Osteocyte (in vitro differentiated cells): ENCODE data around the gene ANKRD16. TPM values are rescaled to one million over a fixed set of nuclear protein-coding genes. Genes with fewer than 3 reads are reported as not detected.
A peak's percentile ranks its signal among the peaks of the same experiment; 100 is the strongest.
"Not testable (repeated sequence)": the region's sequence is repeated elsewhere in the genome, so short reads cannot be mapped to it uniquely, and the experiment has no call there.

Experiments
- DNase-seq: peaks from one replicate; pipeline ENCODE4 v3.0.0; 2021; ENCODE audit warnings: mixed read lengths; ENCODE audit not compliant: unreplicated experiment; ENCODE audit errors: extremely low spot score
- H3K27ac Mint-ChIP-seq: one replicate; pipeline ENCODE4 v1.8.0; 2021; ENCODE audit warnings: mild to moderate bottlenecking, mixed read lengths; ENCODE audit not compliant: unreplicated experiment
- H3K27me3 Mint-ChIP-seq: one replicate; pipeline ENCODE4 v1.8.0; 2021; ENCODE audit warnings: mixed read lengths; ENCODE audit not compliant: unreplicated experiment
- H3K36me3 Mint-ChIP-seq: one replicate; pipeline ENCODE4 v1.8.0; 2021; ENCODE audit warnings: mixed read lengths; ENCODE audit not compliant: unreplicated experiment
- H3K4me1 Mint-ChIP-seq: one replicate; pipeline ENCODE4 v1.8.0; 2021; ENCODE audit warnings: mixed read lengths; ENCODE audit not compliant: unreplicated experiment
- H3K4me3 Mint-ChIP-seq: one replicate; pipeline ENCODE4 v1.8.0; 2021; ENCODE audit warnings: mild to moderate bottlenecking, moderate library complexity, mixed read lengths; ENCODE audit not compliant: unreplicated experiment
- H3K9me3 Mint-ChIP-seq: one replicate; pipeline ENCODE4 v1.8.0; 2021; ENCODE audit warnings: mixed read lengths; ENCODE audit not compliant: unreplicated experiment
- total RNA-seq: library from RNA; stranded (reverse); gene quantifications from 2 replicates; pipeline ENCODE4 v1.2.1, GENCODE V29; 2021
- TF ChIP-seq, protein P1 (sequence below): fragments of 200-600 bp; sonication (generic); IDR thresholded peaks from 2 replicates; pipeline ENCODE4 v1.5.0; 2021; ENCODE audit warnings: antibody characterized with exemption, mild to moderate bottlenecking, moderate library complexity

ANKRD16 gene
- total RNA-seq, 1 donor from 2014 or later: 8.8 TPM

- TF ChIP-seq, protein P1, sequence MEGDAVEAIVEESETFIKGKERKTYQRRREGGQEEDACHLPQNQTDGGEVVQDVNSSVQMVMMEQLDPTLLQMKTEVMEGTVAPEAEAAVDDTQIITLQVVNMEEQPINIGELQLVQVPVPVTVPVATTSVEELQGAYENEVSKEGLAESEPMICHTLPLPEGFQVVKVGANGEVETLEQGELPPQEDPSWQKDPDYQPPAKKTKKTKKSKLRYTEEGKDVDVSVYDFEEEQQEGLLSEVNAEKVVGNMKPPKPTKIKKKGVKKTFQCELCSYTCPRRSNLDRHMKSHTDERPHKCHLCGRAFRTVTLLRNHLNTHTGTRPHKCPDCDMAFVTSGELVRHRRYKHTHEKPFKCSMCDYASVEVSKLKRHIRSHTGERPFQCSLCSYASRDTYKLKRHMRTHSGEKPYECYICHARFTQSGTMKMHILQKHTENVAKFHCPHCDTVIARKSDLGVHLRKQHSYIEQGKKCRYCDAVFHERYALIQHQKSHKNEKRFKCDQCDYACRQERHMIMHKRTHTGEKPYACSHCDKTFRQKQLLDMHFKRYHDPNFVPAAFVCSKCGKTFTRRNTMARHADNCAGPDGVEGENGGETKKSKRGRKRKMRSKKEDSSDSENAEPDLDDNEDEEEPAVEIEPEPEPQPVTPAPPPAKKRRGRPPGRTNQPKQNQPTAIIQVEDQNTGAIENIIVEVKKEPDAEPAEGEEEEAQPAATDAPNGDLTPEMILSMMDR: peak; percentile 77
- H3K27ac Mint-ChIP-seq: peak overlapping the region; percentile 21
Measured at GRCh38 chr10:5873515-5873995, 16.1 kb downstream of the ANKRD16 start.

GRCh38 chr10:5871596-5871995 is 18.1 kb downstream of the ANKRD16 start:
- Mint-ChIP-seq H3K27me3 (no peaks in the 10 kb centered on the region), H3K9me3 (peaks cover 7% of the 10 kb centered on the region), H3K4me3 (no peak overlapping the region), H3K27ac (no peak overlapping the region), H3K36me3 (peaks cover 8% of the 10 kb centered on the region), H3K4me1 (peaks cover 18% of the 10 kb centered on the region)
- peak; percentile 32 for DNase-seq
- TF ChIP-seq, protein P1: no peak

More at GRCh38 chr10:5873515-5873995, 16.1 kb downstream of the ANKRD16 start:
- H3K4me3 Mint-ChIP-seq: no peak overlapping the region
- DNase-seq: peak; percentile 89
- no peaks in the 10 kb centered on the region for H3K27me3 Mint-ChIP-seq
- peaks cover 2% of the 10 kb centered on the region for H3K9me3 Mint-ChIP-seq
- H3K4me1 Mint-ChIP-seq: peaks cover 25% of the 10 kb centered on the region
- H3K36me3 Mint-ChIP-seq: peaks cover 16% of the 10 kb centered on the region

DNA sequence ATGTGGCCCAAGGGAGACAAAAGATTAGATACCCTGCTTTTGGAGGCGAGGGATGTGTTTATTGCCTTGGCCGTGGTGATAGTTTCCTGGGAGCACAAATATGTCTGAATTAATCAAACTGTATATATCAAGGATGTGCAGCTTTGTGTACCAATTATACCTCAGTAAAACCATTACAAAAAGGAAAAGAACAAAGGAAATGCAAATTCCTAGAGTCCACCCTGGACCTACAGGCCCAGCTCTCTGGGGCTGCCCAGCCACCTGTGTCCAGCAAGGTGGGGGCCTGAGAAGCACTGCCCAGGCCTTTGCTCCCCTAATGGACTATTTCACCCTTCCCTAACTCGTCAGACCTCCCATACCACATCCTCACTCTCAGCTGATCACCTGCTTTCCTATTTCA is 20.5 kb downstream of the ANKRD16 start:
- H3K27ac Mint-ChIP-seq: no peak overlapping the region
- no peaks in the 10 kb centered on the region for H3K27me3 Mint-ChIP-seq
- peaks cover 7% of the 10 kb centered on the region for H3K9me3 Mint-ChIP-seq
- H3K4me3 Mint-ChIP-seq: no peak overlapping the region
- TF ChIP-seq, protein P1: no peak
- peaks cover 5% of the 10 kb centered on the region for H3K36me3 Mint-ChIP-seq
- DNase-seq: peak; percentile 36
- peaks cover 6% of the 10 kb centered on the region for H3K4me1 Mint-ChIP-seq

GRCh38 chr10:5868383-5868782 is 21.3 kb downstream of the ANKRD16 start:
- H3K4me3 Mint-ChIP-seq, H3K9me3 Mint-ChIP-seq, H3K27ac Mint-ChIP-seq, H3K4me1 Mint-ChIP-seq, H3K36me3 Mint-ChIP-seq, H3K27me3 Mint-ChIP-seq: not testable (repeated sequence)
- peak; percentile 46 for DNase-seq

DNA sequence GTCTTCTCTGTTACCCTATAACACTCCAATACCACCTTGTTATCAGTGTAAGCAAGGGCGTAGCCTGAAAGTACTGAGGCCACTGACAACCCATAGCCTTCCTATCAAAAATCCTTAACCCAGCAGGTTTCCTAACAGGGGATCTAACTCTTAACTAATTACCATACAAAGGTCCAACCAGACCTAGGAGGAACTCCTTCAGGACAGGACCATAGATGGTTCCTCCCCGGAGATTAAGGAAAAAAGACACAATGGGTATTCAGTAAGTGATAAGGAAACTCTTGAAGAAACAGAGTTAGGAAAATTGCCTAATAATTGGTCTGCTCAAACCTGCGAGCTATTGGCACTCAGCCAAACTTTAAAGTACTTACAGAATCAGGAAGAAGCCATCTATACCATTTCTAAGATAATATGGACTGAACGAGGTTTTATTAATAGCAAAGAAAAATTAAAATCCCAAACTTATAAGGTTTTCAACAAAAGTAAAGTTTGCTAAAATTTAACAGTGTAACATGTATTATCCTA is 22.5 kb downstream of the ANKRD16 start:
- H3K27ac Mint-ChIP-seq, DNase-seq, H3K9me3 Mint-ChIP-seq, H3K4me3 Mint-ChIP-seq, H3K4me1 Mint-ChIP-seq, H3K27me3 Mint-ChIP-seq, H3K36me3 Mint-ChIP-seq: not testable (repeated sequence)

- H3K27ac Mint-ChIP-seq, H3K27me3 Mint-ChIP-seq, H3K9me3 Mint-ChIP-seq, DNase-seq, H3K4me1 Mint-ChIP-seq, H3K36me3 Mint-ChIP-seq, H3K4me3 Mint-ChIP-seq: not testable (repeated sequence)
Measured at GRCh38 chr10:5866451-5867081, 23.1 kb downstream of the ANKRD16 start.

DNA sequence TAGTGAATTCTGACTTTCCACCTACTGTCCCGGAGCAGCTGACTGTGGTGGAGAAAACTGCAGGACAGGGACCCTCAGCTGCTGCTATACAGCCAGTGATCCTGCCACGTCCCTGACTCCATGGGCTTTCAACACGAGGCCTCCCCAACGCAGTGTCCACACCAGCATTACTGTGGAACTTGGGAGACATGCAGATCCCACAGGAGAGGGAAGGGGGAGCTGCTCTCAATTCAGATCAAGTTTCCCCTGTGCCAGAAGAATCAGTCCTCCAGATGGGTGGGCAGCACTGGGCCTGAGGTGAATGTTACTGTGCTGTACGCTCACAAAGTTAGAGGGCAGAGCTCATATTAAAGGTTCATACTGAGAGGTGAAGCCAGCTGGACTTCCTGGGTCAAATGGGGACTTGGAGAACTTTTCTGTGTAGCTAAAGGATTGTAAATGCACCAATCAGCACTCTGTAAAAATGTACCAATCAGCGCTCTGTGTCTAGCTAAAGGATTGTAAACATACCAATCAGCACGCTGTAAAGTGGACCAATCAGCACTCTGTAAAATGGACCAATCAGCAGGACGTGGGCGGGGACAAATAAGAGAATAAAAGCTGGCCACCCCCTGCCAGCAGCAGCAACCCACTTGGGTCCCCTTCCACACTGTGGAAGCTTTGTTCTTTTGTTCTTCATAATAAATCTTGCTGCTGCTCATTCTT is 26.6 kb downstream of the ANKRD16 start:
- not testable (repeated sequence) for H3K36me3 Mint-ChIP-seq, H3K27ac Mint-ChIP-seq, H3K4me3 Mint-ChIP-seq, H3K27me3 Mint-ChIP-seq, H3K9me3 Mint-ChIP-seq
- H3K4me1 Mint-ChIP-seq: peaks cover 12% of the 10 kb centered on the region
- peak; percentile 56 for DNase-seq
